Fibroblast of pulmonary artery (primary cell): ENCODE results near the gene LRG1.
"Not testable (repeated sequence)": the region's sequence is repeated elsewhere in the genome, so short reads cannot be mapped to it uniquely, and the experiment has no call there.

Experiments
- DNase-seq: peaks from one replicate; pipeline ENCODE4 v3.0.0-alpha.2; 2010; ENCODE audit warnings: low read depth
- H3K4me3 ChIP-seq: replicated peaks from 2 replicates; pipeline ENCODE4 v1.5.1; 2011; ENCODE audit warnings: low read depth, mild to moderate bottlenecking, control low read depth, low read length, moderate library complexity
- CTCF ChIP-seq: IDR thresholded peaks from 2 replicates; pipeline ENCODE4 v1.5.1; 2011; ENCODE audit warnings: mild to moderate bottlenecking, control low read depth, low read length, inconsistent platforms; ENCODE audit errors: missing control alignments

The LRG1 gene

DNA sequence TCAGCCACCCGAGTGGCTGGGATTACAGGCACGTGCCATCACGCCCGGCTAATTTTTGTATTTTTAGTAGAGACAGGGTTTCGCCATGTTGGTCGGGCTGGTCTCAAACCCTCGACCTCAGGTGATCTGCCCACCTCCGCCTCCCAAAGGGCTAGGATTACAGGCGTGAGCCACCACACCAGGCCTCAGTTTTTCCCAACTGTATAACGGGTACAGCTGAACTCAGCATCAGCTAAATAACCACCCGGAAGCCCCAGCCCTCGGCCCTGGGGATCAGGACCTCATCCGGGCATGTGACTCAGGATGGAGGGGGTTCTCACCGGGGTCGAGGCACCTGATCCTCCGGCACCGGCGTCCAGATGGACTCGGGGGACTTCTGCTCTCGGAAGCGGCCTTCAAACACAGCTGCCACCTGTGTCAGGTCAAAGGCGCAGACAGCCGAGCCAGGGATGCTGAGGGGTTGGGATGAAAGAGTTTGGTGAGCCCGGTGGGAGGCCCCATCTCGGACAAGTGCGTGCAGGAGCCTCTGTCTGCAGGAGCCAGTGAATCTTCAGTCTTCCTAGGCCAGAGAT is 10.7 kb upstream of the LRG1 start:
- no peak overlapping the region for H3K4me3 ChIP-seq
- no peak for TF ChIP-seq CTCF
- DNase-seq, result no peak

DNA sequence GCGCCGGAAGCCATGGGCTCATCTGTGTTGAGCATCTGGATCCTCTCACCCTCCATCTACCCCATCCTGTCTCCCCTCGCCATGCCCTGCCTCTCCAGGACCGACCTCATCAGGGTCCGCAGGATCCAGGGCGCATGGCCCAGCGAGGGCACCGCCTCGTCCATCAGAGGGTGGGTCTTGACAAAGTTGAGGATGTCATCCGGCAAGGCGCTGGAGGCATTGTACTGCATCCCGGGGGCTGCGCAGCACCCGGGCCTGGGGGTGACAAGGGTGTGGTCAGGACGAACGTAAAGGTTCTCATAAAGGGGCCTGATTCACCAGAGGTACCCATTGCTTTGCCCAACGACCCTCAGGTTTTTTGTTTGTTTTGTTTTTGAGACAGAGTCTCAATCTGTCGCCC is 10.2 kb upstream of the LRG1 start:
- no peak for DNase-seq
- no peak overlapping the region for H3K4me3 ChIP-seq
- TF ChIP-seq CTCF, result no peak

DNA sequence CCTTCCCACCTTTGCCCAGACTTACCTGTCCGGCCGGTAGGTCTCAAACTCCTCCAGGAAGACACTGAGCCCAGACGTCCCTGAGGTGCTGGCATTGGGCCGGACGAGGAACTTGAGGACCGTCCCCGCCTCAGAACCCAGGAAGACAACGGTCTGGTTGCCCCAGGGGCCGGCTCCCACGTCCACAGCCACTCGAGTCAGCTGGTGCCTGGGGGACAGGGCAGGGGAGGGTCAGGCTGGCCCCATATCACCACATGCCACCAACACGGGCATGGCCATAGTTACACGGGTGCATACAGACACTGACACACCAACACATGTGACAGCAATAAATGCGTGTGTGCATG is 8.4 kb upstream of the LRG1 start:
- DNase-seq, result no peak
- TF ChIP-seq CTCF, result no peak
- H3K4me3 ChIP-seq, result no peak overlapping the region

- peak; percentile 29 for DNase-seq
- H3K4me3 ChIP-seq, result no peak overlapping the region
- TF ChIP-seq CTCF, result peak; percentile 43
Observed at GRCh38 chr19:4547303-4548237, 7.7 kb upstream of the LRG1 start.

DNA sequence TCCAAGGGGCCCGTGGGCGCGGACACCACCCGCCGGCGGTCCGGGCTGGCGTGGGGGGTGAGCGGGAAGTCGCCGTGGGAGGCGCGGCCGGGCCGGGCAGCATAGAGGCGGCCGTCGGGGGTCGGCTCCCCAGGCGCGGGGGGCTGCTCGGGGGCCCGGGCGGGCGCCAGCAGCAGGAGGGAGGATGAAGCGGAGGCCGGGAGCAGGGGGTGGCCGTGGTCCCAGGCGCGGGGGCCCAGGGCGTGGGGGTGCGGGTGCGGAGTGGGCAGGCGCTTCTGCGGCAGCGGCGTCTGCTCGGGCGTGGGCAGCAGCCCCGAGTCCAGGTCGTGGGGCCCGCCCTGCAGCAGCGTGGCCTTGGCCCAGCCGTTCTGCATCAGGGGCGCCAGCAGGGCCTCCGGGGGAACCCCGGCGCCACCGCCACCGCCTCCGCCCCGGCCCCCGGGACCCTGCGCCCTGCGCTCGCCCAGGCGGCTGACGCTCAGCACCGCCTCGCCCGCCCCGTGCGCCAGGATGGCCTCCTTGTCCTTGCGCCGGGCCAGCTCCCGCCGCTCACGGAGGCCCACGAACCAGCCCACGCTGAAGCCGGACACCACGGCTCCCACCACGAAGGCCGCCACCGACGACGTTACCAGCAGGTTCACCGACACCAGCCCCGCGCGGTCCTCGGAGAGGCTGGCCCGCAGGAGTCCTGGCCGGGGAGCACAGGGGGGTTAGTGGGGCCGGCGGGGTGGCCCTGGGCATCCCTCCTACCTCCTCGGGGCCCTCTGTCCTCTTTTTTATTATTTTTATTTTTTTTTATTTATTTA is 4.2 kb upstream of the LRG1 start:
- no peak for DNase-seq
- H3K4me3 ChIP-seq, result no peak overlapping the region
- no peak for TF ChIP-seq CTCF

DNA sequence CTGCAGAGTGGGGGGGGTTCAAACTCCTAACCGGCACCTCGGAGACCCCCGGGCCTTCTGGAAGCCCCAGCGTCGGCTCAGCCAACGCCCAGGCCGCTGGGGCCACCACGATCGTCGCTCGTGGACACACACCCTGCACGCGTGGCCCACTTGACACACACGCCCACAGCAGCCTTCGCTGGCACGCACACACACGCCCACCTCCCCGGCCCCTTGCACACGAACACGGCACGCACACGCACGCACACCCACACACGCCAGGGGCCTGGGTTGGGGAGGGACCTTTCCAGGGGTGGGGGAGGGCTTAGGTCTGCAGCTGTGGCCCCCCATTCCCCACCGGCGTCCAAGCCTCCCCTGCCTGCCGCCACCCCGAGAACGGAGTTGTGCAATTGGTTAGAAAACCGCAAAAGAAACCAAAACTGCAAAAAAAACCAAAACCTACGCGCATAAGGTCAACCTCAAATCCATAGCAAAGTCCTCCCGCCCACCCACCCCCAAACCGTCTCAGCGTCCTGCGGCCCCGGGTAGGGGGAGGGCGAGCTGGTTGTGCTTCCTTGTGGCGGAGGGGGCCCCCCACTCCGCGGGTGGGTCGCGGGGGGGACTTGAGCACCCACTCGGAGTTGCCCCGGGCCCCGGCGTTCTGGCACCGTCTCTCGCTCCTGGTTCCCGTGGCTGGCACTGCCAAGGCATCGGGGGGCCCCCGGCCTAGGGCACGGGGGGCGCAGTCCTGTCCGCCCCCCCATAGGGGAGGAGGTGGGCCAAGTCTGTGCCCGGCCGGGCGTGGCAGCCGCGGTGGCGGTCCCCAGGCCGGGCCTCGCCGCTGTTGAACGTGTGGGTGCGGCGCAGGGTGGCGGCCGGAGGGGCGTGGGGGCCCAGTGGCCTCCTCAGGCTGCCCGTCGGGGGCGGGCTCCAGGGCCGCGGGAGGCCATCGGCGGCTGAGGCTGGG is 3.3 kb upstream of the LRG1 start:
- TF ChIP-seq CTCF, result no peak
- H3K4me3 ChIP-seq, result no peak overlapping the region
- no peak for DNase-seq

DNA sequence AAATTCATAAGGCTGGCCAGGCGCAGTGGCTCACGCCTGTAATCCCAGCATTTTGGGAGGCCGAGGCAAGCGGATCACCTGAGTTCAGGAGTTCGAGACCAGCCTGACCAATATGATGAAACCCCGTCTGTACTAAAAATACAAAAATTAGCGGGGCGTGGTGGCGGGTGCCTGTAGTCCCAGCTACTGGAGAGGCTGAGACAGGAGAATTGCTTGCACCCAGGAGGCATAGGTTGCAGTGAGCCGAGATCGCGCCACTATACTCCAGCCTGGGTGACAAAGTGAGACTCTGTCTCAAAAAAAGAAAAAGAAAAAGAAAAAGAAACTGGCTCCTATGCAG is 1.9 kb upstream of the LRG1 start:
- not testable (repeated sequence) for DNase-seq, H3K4me3 ChIP-seq
